Osteocyte (in vitro differentiated cells): ENCODE results near the gene SCP2. TPM values are rescaled to one million over a fixed set of nuclear protein-coding genes. Genes with fewer than 3 reads are reported as not detected.

Experiments
- DNase-seq: peaks from one replicate; pipeline ENCODE4 v3.0.0; 2021; ENCODE audit warnings: mixed read lengths; ENCODE audit not compliant: unreplicated experiment; ENCODE audit errors: extremely low spot score
- H3K27ac Mint-ChIP-seq: one replicate; pipeline ENCODE4 v1.8.0; 2021; ENCODE audit warnings: mild to moderate bottlenecking, mixed read lengths; ENCODE audit not compliant: unreplicated experiment
- H3K27me3 Mint-ChIP-seq: one replicate; pipeline ENCODE4 v1.8.0; 2021; ENCODE audit warnings: mixed read lengths; ENCODE audit not compliant: unreplicated experiment
- H3K36me3 Mint-ChIP-seq: one replicate; pipeline ENCODE4 v1.8.0; 2021; ENCODE audit warnings: mixed read lengths; ENCODE audit not compliant: unreplicated experiment
- H3K4me1 Mint-ChIP-seq: one replicate; pipeline ENCODE4 v1.8.0; 2021; ENCODE audit warnings: mixed read lengths; ENCODE audit not compliant: unreplicated experiment
- H3K4me3 Mint-ChIP-seq: one replicate; pipeline ENCODE4 v1.8.0; 2021; ENCODE audit warnings: mild to moderate bottlenecking, moderate library complexity, mixed read lengths; ENCODE audit not compliant: unreplicated experiment
- H3K9me3 Mint-ChIP-seq: one replicate; pipeline ENCODE4 v1.8.0; 2021; ENCODE audit warnings: mixed read lengths; ENCODE audit not compliant: unreplicated experiment
- CTCF ChIP-seq: fragments of 200-600 bp; sonication (generic); IDR thresholded peaks from 2 replicates; pipeline ENCODE4 v1.5.0; 2021; ENCODE audit warnings: antibody characterized with exemption, mild to moderate bottlenecking, moderate library complexity
- total RNA-seq: library from RNA; stranded (reverse); gene quantifications from 2 replicates; pipeline ENCODE4 v1.2.1, GENCODE V29; 2021

Gene SCP2
- total RNA-seq, 1 donor from 2014 or later, result 84.2 TPM

GRCh38 chr1:53076721-53077598, 149.9 kb downstream of the SCP2 start:
- no peak for DNase-seq
- H3K4me1 Mint-ChIP-seq, result no peaks in the 10 kb centered on the region
- no peaks in the 10 kb centered on the region for H3K36me3 Mint-ChIP-seq
- no peak for TF ChIP-seq CTCF
- no peaks in the 10 kb centered on the region for H3K27me3 Mint-ChIP-seq
- no peak overlapping the region for H3K27ac Mint-ChIP-seq
- H3K9me3 Mint-ChIP-seq, result no peaks in the 10 kb centered on the region
- H3K4me3 Mint-ChIP-seq, result no peak overlapping the region

GRCh38 chr1:53077599-53077965, 150.5 kb downstream of the SCP2 start:
- Mint-ChIP-seq H3K27ac (no peak overlapping the region), H3K4me1 (no peaks in the 10 kb centered on the region), H3K9me3 (no peaks in the 10 kb centered on the region), H3K36me3 (no peaks in the 10 kb centered on the region), H3K27me3 (no peaks in the 10 kb centered on the region), H3K4me3 (no peak overlapping the region)
- no peak for TF ChIP-seq CTCF
- DNase-seq, result no peak

- Mint-ChIP-seq H3K27me3 (no peaks in the 10 kb centered on the region), H3K36me3 (peaks cover 1% of the 10 kb centered on the region), H3K4me1 (no peaks in the 10 kb centered on the region), H3K9me3 (no peaks in the 10 kb centered on the region), H3K27ac (no peak overlapping the region), H3K4me3 (no peak overlapping the region)
- no peak for TF ChIP-seq CTCF
- no peak for DNase-seq
Measured at GRCh38 chr1:53078333-53079101, 151.4 kb downstream of the SCP2 start.

GRCh38 chr1:53079251-53079650, 152.2 kb downstream of the SCP2 start:
- Mint-ChIP-seq H3K36me3 (peaks cover 1% of the 10 kb centered on the region), H3K27ac (no peak overlapping the region), H3K27me3 (no peaks in the 10 kb centered on the region), H3K4me1 (no peaks in the 10 kb centered on the region), H3K9me3 (no peaks in the 10 kb centered on the region), H3K4me3 (no peak overlapping the region)
- no peak for TF ChIP-seq CTCF
- no peak for DNase-seq

- Mint-ChIP-seq H3K36me3 (peaks cover 1% of the 10 kb centered on the region), H3K9me3 (no peaks in the 10 kb centered on the region), H3K27ac (no peak overlapping the region), H3K4me1 (peaks cover 4% of the 10 kb centered on the region), H3K4me3 (no peak overlapping the region), H3K27me3 (no peaks in the 10 kb centered on the region)
- DNase-seq, result no peak
- TF ChIP-seq CTCF, result no peak
Measured at GRCh38 chr1:53080041-53080440, 153.0 kb downstream of the SCP2 start.
